Measurements from ENCODE around the gene MSI2. TPM values are rescaled to one million over a fixed set of nuclear protein-coding genes. Genes with fewer than 3 reads are reported as not detected.

MSI2 gene
- total RNA-seq, 4 donors from 2014 or later = 19.7 to 35.8 (median 22.4) TPM

DNA sequence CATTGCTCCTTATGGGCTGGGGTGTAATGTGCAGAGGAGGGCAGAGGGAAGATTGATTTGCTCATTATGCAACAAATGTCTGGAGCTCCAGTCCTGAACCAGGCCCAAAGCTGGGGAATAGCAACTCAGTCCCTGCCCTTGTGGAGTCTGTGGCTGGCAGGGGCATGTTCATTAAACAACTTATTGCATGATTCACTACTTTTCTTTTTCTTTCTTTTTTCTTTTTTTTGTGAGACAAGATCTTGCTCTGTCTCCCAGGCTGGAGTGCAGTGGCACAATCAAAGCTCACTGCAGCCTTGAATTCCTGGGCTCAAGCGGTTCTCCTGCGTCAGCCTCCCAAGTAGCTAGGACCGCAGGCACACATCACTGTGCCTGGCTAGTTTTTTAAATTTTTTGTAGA is 23.1 kb downstream of the MSI2 start:
- TF ChIP-seq EP300 (IDR thresholded peaks at IDR 0.05) = no peak
- TF ChIP-seq POLR2A (IDR thresholded peaks at IDR 0.05) = no peak
- no peak for TF ChIP-seq POLR2AphosphoS5 (IDR thresholded peaks at IDR 0.05)
- TF ChIP-seq, protein P1, sequence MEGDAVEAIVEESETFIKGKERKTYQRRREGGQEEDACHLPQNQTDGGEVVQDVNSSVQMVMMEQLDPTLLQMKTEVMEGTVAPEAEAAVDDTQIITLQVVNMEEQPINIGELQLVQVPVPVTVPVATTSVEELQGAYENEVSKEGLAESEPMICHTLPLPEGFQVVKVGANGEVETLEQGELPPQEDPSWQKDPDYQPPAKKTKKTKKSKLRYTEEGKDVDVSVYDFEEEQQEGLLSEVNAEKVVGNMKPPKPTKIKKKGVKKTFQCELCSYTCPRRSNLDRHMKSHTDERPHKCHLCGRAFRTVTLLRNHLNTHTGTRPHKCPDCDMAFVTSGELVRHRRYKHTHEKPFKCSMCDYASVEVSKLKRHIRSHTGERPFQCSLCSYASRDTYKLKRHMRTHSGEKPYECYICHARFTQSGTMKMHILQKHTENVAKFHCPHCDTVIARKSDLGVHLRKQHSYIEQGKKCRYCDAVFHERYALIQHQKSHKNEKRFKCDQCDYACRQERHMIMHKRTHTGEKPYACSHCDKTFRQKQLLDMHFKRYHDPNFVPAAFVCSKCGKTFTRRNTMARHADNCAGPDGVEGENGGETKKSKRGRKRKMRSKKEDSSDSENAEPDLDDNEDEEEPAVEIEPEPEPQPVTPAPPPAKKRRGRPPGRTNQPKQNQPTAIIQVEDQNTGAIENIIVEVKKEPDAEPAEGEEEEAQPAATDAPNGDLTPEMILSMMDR (IDR thresholded peaks at IDR 0.05) = no peak
- WGBS = 100% methylated on average over 3 of the region's 3 CpGs

DNA sequence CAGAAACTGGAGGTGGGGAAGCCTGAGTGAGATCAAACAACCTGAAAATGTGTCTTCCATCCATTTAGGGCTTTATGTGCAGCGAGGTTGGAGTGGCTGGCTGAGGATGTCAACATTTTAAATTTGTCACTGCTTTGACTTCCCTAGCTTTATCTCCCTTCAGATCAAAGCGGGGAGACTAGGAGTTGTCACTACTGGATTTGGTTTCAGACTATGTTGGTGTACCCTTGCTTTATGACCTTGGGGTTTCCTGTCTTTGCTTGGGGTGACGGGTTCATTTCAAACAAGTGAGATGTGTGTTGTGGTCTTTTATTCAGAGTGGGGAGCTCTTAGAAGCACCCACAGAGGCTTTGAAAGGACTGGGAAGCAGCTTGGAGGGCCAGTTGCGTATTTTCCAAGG is 25.6 kb downstream of the MSI2 start:
- H3K4me1 ChIP-seq = no peaks in the 10 kb centered on the region
- H3K27me3 ChIP-seq = no peaks in the 10 kb centered on the region
- no peaks in the 10 kb centered on the region for H3K36me3 ChIP-seq
- 89% methylated on average over 4 of the region's 4 CpGs for WGBS
- no peak overlapping the region for H3K4me3 ChIP-seq
- no peak overlapping the region for H3K27ac ChIP-seq
- no peaks in the 10 kb centered on the region for H3K9me3 ChIP-seq
- no peak for DNase-seq (ENCODE audit: low spot score in 2 of 2)
- TF ChIP-seq, protein P1 (IDR thresholded peaks at IDR 0.05) = no peak
- no peak for TF ChIP-seq POLR2A (IDR thresholded peaks at IDR 0.05)
- TF ChIP-seq POLR2AphosphoS5 (IDR thresholded peaks at IDR 0.05) = no peak
- no peak for TF ChIP-seq EP300 (IDR thresholded peaks at IDR 0.05)

More for the DNA sequence above, 23.1 kb downstream of the MSI2 start:
- Histone ChIP-seq H3K4me1 (no peaks in the 10 kb centered on the region), H3K36me3 (no peaks in the 10 kb centered on the region), H3K27me3 (no peaks in the 10 kb centered on the region), H3K27ac (no peak overlapping the region), H3K4me3 (no peak overlapping the region), H3K9me3 (no peaks in the 10 kb centered on the region)
- no peak for DNase-seq (ENCODE audit: low spot score in 2 of 2)

DNA sequence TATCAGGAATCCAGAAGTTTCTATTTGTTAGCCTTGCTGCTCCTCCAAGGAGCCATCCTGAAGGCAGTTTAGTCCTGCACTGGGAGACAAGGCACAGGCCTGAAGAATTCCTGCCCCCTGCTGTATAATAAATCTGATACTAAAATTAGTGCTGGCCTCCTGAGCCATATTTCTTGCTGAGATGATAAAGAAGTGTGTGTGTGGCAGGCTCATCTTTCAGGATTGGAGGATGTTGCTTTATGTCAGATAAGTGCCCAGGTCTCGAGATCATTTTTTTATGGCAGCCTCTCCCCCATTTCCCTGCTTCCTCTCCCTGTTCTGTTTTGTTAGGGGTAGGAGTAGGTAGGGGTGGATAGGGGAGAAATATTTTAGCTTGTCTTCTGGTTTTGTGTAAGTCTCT is 26.0 kb downstream of the MSI2 start:
- H3K27ac ChIP-seq = no peak overlapping the region
- H3K9me3 ChIP-seq = no peaks in the 10 kb centered on the region
- no peaks in the 10 kb centered on the region for H3K36me3 ChIP-seq
- H3K27me3 ChIP-seq = no peaks in the 10 kb centered on the region
- 90% methylated on average over 1 of the region's 1 CpG for WGBS
- no peak for DNase-seq (ENCODE audit: low spot score in 2 of 2)
- TF ChIP-seq, protein P1 (IDR thresholded peaks at IDR 0.05) = no peak
- no peaks in the 10 kb centered on the region for H3K4me1 ChIP-seq
- H3K4me3 ChIP-seq = no peak overlapping the region

DNA sequence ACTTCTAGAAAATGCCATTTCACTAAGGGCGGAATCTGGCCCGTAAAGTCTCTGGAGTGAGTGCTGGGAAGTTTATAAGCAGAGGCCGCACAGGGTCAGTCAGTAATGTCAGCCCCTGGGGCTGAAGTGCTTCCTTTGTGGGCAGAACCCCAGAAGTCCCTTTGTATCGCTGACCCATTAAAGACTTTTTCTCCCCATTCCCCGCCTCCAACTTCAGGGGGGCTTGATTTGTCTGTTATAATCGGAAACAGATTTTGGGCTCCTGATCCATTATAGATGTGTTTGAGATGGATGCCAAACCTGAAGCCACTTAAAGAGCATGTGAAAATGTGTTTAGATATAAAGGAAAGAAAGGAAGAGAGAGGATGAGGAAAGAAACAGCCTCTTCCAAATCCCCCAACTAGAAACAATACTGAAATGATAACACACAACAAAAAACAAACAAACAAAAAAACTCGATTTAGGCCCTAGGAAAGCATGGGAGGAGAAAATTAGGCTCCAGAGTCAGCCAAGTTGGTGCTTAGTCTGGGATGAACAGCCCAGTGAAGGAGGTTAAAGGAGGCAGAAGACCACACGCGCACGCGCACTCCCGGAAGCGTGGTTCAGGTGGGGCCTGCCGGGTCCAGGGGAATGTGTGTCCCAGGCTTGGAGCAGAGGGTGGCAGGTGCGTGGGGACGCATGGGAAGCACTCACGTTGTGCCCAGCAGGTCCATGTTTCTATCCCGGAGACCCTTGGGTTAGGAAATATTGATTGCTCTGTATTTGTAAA is 27.1 kb downstream of the MSI2 start:
- no peak for DNase-seq (ENCODE audit: low spot score in 2 of 2)

DNA sequence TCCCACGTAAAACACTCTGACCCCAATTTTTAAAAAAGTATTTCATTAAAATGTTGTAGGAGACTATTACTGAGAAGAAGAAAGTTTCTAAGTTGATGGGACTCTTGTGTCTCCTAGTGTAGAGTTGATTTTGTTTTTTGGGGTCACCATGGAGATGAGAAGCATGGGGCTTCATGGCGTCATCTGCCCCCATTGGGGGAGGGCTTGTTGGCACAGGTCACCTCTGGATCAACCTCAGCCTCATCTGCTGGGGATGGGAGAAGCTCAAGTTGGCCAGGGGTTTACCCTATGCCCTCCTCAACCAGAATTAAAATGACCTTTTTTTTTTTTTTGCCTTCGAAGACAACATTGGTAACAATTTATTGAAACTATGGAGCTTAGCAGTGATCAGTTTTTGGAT is 28.3 kb downstream of the MSI2 start:
- TF ChIP-seq EP300 (IDR thresholded peaks at IDR 0.05) (no peak), POLR2AphosphoS5 (IDR thresholded peaks at IDR 0.05) (no peak), POLR2A (IDR thresholded peaks at IDR 0.05) (no peak)
- TF ChIP-seq, protein P1 (IDR thresholded peaks at IDR 0.05) = no peak
- Histone ChIP-seq H3K4me1 (peaks cover 8% of the 10 kb centered on the region), H3K27me3 (no peaks in the 10 kb centered on the region), H3K9me3 (no peaks in the 10 kb centered on the region), H3K27ac (no peak overlapping the region), H3K4me3 (no peak overlapping the region), H3K36me3 (no peaks in the 10 kb centered on the region)
- DNase-seq (ENCODE audit: low spot score in 2 of 2) = no peak
- 87% methylated on average over 3 of the region's 3 CpGs for WGBS

More for the DNA sequence above, 27.1 kb downstream of the MSI2 start:
- Histone ChIP-seq H3K36me3 (no peaks in the 10 kb centered on the region), H3K4me1 (no peaks in the 10 kb centered on the region), H3K27me3 (no peaks in the 10 kb centered on the region), H3K9me3 (no peaks in the 10 kb centered on the region), H3K4me3 (no peak overlapping the region), H3K27ac (no peak overlapping the region)
- WGBS = 83% methylated on average over 17 of the region's 18 CpGs
- TF ChIP-seq POLR2AphosphoS5 (IDR thresholded peaks at IDR 0.05) (no peak), EP300 (IDR thresholded peaks at IDR 0.05) (no peak), POLR2A (IDR thresholded peaks at IDR 0.05) (no peak)
- TF ChIP-seq, protein P1 (IDR thresholded peaks at IDR 0.05) = no peak

Data from suprapubic skin (tissue), 4 donors.